GM18907 (cell line): Measurements from ENCODE around the gene SGMS1.
"Not testable (repeated sequence)": the region's sequence is repeated elsewhere in the genome, so short reads cannot be mapped to it uniquely, and the experiment has no call there.

ENCODE experiments used
- ATAC-seq: cut with Tn5 transposase; IDR thresholded peaks from one replicate; pipeline ENCODE4 v1.9.1; 2021; ENCODE audit warnings: mild to moderate bottlenecking, moderate library complexity; ENCODE audit not compliant: unreplicated experiment

Gene SGMS1

DNA sequence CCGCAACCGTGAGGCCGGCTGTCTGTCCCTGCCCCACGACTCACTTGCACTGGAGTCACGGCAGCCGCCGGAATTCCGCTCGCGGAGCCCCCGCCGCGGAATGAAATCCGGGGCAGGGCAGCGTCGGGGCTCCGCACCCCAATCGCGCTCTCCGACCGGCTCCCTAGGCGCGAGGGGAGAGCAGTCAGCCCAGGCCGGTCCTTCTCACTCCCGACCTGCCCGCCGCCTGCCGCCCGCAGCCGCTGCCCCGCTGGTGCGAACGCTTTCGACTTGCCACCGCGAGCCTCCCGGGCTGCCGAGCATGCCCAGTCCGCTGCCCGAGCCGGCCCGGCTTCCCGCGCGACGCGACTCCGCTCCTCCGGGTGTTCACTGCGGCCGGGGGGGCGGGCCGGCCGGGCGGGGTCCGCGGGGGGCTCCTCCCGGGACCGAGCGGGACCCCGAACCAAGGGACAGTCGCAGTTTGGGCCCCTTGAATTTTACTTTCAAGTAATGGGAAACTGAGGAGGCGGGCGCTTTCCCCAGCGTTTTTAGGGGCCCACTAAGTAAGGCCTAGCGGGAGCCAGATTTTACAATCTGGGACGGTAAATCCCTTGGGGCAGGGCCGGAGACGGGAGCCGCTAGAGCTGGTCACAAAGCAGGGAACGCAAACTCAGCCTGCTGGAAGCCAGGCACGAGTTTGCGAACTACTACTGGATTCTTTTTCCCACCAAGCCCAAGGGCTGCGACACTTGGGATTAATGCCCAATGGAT lies at the start of gene SGMS1:
Gene SGMS1, minus strand, starts transcription at position 294 of the 750 bp plus-strand sequence. CDS start 279,842 bp downstream, outside the sequence.
- ATAC-seq: peak; percentile 36

DNA sequence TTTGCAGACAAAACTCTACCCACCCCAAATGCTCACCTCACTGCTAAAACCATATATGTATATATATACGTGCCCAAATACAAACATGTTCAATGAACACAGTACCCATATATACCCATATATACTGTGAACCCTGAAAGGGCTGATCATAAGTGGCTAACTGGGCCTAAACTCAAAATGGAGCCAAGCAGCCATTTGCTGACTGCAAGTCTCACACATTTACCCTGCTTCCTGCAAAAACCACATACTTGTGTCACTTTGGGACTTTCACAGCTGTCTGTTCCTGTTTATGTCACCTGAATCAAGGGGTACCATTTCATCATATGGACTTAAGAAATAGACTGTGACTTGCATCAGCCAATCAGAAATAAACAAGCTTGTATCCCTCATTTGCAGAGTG lies 48.4 kb upstream of the SGMS1 start:
- ATAC-seq: not testable (repeated sequence)

DNA sequence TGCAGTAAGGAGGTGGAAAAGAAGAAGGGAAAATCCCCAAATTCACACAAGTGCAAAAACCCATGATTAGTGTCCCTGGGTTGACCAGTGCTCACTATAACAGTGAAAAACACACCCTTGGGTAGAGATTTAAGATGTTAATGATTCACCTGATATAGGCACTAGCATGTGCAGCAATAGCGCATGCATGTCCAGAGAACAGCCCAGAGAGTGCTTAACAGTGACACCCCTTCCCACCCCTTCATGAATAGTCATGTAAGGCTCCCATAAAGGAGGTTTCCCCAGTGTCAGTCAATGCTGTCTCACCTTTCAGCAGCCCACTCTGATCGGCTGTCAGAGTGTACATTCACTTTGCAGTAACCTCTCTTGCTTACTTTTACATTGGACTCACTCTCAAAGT lies 47.9 kb upstream of the SGMS1 start:
- not testable (repeated sequence) for ATAC-seq

DNA sequence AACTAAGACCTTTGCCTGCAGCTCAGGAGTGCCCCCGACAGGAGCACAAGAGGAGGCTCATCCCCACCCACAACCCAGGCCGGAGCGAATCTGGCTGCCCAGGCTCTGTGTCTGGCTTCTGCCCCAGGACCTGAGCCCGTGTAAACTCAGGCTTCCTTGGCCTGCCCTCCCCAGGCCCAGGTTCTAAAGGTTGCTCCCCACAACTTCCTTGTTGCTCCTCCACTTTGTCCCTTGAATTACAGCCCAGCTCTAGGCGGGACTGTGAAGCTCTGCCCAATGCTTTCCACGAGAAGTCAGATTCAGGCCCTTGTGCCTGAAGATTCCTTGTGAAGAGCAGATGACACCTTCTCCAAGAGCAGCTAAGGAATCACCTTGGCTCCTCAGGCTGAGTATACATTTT lies 46.2 kb upstream of the SGMS1 start:
- not testable (repeated sequence) for ATAC-seq

DNA sequence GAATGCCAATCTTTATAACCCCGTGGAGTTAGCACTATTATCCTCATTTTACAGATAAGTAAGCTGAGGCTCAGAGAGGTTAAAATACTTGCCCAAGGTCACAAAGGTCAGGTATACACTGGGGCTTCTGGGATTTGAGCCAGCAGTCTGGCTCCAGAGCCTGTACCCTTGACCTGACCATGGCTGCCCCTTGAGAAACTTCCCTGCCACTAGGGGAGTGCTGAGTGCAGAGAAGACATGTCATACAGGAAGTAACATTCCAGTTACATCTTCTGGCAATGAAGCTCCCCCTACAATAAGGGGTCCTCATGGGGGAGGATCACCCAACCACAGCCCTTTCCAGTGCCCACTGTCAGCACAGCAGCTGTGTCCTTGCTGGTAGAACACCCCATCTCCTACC lies 43.6 kb upstream of the SGMS1 start:
- not testable (repeated sequence) for ATAC-seq

DNA sequence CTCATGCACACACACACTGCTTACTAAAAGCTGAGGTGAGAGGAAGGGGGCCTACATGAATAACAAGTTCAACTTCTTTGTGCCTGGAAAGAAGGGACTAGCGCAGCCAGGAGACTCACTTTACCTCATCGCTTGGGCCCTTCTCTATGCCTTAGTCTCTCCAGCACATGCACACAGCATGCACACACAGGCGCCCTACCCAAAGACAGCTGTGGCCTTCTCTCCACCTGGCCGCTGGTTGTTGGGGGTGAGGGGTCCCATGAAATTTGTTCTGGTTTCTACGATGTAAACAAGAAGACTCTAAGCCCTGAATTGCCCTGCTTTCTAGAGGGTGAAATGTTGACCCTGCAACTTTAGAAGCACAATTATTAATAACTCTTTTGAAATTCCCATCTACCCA lies 38.7 kb upstream of the SGMS1 start:
- not testable (repeated sequence) for ATAC-seq

DNA sequence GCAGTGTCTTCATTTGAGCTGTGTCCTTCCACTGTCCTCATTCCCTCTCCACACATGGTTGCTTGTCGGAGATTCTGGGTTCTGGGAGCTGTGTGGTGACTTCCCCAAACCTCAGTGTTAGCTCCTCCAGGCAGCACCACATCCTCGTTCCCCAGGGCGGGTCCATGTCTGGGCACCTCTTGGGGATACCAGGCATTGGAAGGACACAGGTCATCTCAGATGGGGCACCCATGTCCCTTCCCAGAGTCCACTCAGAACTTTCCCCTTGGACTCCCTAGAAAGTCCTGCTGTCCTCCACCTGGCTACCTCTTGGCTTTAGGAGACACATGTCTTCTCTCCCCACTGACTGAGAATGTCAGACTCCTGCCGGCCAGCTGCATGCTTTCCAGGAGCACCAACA lies 37.8 kb upstream of the SGMS1 start:
- not testable (repeated sequence) for ATAC-seq

DNA sequence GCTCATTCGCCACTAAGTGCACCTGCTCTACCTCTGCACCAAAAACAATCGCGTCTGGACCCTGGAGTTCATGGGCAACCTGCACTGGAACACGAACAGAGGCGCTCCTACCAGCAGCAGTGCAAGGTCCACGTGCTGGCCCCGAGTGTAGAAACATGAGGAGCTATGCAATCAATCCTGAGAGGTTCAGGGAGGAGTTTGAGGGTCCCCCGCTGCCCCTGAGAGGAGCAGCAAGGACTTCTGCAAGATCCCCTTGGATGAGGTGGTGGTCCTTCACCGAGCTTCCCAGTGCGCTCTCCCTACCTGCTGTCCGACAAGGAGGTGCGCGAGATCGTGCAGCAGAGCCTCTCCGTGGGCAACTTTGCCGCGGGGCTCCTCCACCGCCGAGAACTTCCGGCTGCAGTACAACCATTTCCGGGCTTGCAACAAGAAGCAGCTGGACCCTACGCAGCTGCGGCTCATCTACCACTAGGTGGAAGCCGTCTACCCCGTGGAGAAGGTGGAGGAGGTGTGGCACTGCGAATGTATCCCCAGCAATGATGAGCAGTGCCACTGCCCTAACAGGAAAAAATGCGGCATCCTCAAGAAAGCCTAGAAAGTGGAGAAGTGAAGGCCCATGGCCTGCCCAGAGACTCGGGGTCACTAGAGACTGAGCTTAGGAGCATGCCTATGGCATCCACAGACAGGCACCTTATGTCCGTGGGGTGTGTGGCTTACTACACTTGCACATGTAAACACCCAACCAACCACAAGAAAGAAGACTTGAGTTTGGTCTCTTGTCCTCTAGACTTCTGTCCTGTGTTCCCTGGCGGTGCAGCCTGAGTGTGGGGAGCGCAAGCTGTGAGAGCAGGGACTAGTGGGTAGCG lies 36.3 kb upstream of the SGMS1 start:
- peak; percentile 98 for ATAC-seq

DNA sequence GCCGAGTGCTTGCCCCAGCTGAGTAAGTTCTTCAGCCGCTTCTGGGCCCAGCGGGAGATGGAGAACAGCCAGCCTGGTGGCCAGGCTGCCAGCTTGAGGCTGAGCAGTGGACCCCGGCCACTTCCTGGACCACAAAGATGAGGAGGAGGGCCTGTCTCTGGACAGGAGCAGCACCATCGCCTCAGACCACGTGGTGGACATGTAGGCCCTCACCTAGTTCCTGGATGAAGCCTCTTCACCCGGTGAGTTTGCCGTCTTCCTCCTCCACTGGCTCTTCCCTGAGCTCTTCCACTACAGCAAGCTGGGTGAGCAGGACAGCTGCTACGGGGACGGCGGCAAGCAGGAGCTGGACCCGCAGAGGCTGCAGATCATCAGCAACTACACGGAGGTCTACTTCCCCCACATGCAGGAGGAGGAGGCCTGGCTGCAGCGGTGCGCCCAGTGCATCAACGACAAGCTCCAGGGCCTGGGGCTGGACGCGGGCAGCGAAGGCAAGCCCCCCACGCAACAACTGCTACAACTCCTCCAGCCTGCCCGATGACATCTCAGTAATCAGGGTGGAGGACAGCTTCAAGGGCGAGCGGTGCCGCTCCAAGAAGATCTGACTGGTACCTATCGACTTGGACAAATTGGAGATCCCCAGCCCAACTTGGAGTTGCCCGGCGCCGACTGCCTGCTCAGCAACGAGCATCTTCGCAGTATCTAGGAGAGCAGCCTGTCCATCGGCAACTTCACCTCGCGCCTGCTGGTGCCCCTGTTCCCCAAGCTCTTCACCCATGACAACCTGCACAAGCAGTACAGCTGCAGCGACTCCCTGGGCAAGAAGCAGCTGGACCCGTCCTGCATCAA lies 35.5 kb upstream of the SGMS1 start:
- not testable (repeated sequence) for ATAC-seq

DNA sequence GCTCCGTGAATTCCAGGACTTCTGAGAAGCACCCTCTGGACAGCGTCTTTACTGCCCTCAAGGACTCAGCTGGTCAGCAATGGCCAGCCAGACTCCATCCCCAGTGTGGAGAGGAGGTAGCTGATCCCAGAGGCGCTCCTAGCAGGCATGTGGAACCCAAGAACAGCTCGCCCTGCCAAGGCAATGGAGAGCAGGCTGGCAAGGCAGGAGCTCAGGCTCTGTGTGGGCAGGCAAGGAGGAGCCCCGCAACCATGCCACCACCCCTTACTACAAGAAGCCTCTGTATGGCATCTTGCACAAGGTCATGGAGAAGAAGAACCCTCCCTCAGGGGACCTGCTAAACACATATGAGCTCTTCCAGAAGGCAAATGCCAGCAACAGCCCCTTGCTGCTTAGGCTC lies 34.4 kb upstream of the SGMS1 start:
- no peak for ATAC-seq

DNA sequence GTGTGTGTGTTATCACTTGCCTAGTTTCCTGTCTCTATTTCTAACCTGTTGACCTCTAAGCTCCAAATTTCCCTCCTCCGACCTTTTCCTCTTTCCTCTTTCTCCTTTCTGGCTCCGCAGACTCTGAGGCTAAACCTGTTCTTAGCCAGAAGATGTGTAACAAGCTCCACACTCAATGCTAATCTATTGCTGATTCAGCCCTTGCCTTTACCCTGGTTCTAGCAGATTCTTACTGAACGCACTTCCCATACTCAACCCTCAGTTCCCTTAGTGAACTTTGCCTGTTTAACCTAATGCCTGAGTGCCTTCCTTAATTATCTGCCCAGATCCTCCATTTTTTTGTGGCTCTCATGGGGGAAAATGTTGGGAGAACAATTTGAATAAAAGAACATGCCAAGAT lies 30.0 kb upstream of the SGMS1 start:
- no peak for ATAC-seq

DNA sequence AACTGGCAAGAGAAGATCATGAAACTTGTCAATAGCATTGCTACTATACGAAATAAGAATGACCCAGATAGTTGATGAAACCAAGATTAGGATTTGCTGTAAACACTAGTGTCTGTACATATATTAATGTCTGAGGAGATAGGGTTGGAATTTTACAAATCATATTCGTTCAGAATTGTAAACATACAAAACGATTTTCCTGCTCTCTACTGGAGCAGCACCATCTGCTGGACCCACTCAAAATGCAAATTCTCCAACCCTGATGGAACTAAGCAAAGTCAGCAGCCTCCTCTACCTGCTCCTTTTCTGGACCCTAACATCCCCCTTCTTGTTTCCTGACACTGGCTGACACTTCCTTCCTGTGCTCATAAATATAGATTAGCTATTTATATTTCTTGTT lies 29.4 kb upstream of the SGMS1 start:
- peak; percentile 34 for ATAC-seq

DNA sequence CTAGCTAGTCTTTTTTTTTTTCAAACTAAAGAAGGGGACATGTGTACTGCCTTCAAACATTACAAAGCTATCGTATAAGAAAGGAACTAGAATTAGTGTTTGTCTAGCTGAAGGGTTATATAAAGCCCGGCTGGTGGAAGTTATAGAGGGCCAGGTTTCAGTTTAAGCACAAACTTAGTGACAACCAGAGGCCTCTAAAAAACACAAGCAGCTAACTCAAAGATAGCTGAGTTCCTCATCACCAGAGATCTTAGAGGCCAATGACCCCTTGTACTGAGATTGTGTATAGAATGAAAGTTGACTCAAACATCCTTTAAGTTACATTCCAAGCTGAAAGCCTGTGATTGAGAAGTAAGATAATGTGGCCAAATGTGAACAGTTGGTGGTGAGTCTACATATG lies 28.1 kb upstream of the SGMS1 start:
- ATAC-seq: no peak

DNA sequence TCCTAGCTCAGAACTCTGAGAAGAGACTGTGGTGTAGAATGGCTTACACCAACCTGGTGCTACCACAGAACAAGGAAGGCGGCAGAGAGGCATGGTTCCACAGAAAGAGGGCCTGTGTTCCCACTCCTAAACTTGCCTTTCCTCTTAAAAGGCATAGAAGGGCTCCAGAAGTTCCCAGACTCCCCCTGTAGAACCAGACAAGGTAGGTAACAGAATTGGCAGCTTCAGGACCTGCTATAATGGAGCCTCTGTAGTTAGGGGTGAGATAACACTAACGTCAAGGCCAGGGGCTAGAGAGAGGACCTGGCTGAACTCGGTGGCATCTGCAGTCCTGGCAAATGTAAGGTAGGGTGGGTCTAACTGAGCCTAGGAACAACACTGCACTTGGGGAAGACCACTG lies 26.7 kb upstream of the SGMS1 start:
- no peak for ATAC-seq

DNA sequence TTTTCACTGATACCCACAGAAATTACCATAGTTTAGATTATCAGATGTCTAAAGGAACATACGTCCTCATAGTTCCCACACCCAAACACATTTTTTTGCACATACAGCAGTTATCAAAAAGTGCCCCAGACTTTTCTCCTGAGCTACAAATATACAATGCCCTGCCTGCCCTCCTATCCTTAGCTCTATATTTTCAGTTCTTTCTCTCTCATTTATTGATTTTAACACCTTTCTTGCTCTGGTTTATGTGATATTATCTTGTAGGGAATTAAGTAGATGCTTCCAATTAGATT lies 25.1 kb upstream of the SGMS1 start:
- ATAC-seq: no peak

DNA sequence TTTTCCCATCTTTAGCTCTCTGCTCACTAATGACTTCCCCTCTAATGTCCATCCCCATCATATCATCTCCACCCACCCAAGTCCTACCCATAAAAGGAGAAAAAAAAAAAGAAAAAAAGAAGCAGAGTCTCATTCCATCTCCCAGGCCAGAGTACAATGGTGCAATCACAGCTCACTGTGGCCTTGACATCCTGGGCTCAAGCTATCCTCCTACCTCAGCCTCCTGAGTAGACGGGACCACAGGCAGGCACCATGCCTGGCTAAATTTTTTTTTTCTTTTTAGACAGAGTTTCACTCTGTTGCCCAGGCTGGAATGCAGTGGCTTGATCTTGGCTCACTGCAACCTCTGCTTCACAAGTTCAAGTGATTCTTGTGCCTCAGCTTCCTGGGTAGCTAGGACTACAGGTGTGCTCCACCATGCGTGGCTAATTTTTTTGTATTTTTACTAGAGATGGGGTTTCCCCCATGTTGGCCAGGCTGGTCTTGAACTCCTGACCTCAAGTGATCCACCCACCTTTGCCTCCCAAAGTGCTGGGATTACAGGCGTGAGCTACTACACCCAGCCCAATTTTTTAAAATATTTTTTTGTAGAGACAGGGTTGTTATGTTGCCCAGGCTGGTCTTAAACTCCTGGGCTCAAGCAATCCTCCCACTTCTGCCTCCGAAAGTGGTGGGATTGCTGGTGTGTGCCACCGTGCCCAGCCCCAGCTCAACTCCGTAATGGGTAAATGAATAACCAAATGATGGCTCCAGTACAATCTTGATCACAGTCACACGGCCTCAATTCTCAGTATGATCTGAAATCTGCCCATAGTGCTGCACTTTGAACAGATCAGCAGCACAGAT lies 24.6 kb upstream of the SGMS1 start:
- peak; percentile 93 for ATAC-seq

DNA sequence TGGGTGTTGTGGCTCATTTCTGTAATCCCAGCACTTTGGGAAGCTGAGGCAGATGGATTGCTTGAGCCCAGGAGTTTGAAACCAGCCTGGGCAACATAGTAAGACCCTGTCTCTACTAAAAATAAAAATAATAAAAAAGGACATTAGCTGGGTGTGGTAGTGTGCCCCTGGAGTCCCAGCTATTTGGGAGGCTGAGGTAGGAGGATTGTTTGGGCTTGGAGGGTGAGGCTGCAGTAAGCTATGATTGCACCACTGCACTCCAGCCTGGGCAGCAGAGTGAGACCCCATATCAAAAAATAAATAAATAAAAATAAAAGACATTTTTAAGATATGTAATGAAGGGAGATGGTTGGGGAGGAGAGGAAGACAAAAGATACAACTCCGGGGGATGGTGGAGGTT lies 23.6 kb upstream of the SGMS1 start:
- not testable (repeated sequence) for ATAC-seq

DNA sequence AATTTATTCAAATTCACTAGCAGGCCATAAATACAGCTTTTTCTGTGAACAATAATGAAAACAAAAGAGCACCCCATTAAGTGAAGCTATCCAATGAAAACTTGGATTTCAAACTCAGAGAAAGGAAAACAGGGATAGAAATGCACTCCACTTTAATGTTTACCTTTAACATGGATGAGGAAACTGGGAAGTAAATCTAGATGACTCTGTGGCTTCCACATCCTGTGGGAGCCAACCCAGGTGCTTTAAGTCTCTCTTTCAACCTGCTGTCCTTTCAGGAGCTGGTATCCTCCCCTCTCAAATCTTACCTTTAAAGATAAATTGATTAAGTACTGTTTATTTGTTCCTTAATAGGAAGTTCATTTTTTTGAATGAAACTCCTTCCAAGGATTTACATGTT lies 21.5 kb upstream of the SGMS1 start:
- no peak for ATAC-seq

DNA sequence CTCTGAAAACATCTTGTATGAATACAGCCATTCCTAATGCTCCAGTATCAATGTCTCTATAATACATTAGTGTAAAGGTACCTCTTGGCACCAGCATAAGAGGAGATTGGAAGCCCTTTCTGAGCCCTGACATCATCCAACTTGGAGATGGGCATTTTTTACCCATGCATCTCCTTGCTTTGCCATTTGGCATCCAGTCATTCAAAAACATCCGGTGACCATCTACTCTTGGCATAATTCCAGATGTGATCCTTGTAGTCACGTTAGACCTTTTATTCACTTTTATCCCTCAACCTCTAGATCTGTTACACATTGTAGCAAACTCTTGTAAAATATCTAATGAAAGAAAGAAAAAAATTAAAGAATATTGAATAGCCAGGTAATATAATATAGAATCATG lies 17.9 kb upstream of the SGMS1 start:
- no peak for ATAC-seq

DNA sequence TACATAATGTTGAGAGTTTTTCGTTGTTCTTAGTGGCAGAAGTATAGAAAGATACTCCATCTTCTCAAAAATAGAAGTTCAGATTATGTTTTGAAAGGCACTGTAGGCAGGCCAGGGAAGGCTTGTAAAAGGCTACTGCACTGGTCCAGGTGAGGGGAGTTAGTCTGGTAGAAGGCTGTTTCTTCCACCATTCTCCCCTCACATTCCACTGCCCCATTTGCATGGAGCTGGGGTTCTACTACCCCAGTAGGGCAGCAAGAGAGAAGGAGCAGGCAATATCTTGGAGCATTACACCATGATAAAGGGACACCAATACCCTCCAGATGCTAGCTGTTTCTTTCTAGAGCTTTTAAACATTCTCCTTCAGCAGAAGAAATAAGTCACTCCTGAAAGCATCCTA lies 16.5 kb upstream of the SGMS1 start:
- ATAC-seq: no peak
